ENCODE results near the gene SYTL3. TPM values are rescaled to one million over a fixed set of nuclear protein-coding genes. Genes with fewer than 3 reads are reported as not detected.

SYTL3 gene
- total and polyA plus RNA-seq, 10 of the 15 experiments (the other 5 are each of a cell fraction or from before 2014, with no cell fraction given) = 3.3 to 12.1 (median 6.9) TPM

DNA sequence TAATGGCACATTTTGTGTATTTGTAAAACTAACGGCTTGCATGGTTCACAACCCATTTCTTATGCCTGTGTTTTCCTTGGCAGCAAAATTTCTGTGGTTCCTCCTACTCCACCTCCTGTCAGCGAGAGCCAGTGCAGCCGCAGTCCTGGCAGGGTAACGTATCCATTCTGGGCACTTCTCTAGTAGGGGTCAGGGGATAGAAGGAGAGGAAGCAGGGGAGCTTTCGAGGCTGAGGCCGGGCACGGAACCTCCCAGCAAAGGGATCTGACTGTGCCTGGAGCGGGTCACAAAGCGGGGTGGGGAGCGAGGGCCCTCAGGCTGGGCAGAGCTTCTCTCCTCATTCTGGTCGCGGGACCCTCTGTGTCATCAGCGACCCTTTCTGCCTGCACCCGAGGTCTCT is 58.4 kb downstream of the SYTL3 start:
- Histone ChIP-seq H3K27me3 (replicated peaks in 1 of 2; ENCODE audit: control insufficient read depth in 2 of 2, insufficient read depth in 2 of 2, low read length in 1 of 2) (no peaks in the 10 kb centered on the region), H3K27ac (ENCODE audit: control insufficient read depth, insufficient read depth) (no peak overlapping the region), H3K4me1 (ENCODE audit: control insufficient read depth, insufficient read depth, low read length) (peaks cover 9% of the 10 kb centered on the region), H3K4me2 (ENCODE audit: control insufficient read depth, insufficient read depth) (no peak overlapping the region), H2AFZ (ENCODE audit: control insufficient read depth, low read depth, low read length) (no peak overlapping the region), H3K9me3 (replicated peaks; ENCODE audit: control insufficient read depth, insufficient read depth, low read length) (no peaks in the 10 kb centered on the region), H3K36me3 (ENCODE audit: control insufficient read depth in 2 of 2, insufficient read depth in 2 of 2, low read length in 1 of 2) (no peaks in the 10 kb centered on the region), H3K79me2 (ENCODE audit: control insufficient read depth, insufficient read depth, low read length) (no peaks in the 10 kb centered on the region), H3K9ac (ENCODE audit: control insufficient read depth, insufficient read depth, low read length) (no peak overlapping the region), H4K20me1 (ENCODE audit: control insufficient read depth, insufficient read depth) (no peaks in the 10 kb centered on the region), H3K4me3 (no peak overlapping the region)
- POLR2A ChIA-PET = interaction anchor here (0.7 kb wide), 1 partner anchor 39 kb away, joined by 4 read pairs; no protein-coding TSS in a partner anchor
- 91% methylated on average over 14 of the region's 14 CpGs for WGBS (ENCODE audit: insufficient coverage, insufficient replicate concordance, low lambda C conversion rate, missing lambda C conversion rate)
- DNase-seq (ENCODE audit: low read depth, low spot score) (no peak), ATAC-seq (no peak), FAIRE-seq (no peak)
- in situ Hi-C loops (cut with MboI) = loop anchor here (5.0 to 10.0 kb wide), 3 partner anchors 79 to 427 kb away; no protein-coding TSS in a partner anchor
- CTCF ChIA-PET = interaction anchor here (0.7 to 3.2 kb wide), 10 partner anchors 8 to 494 kb away, joined by 3 to 32 read pairs (median 4); partner anchors contain the start of gene RSPH3
- RAD21 ChIA-PET (ENCODE audit: unreplicated experiment) = interaction anchor here (0.8 to 2.6 kb wide), 7 partner anchors 10 to 301 kb away, joined by 3 to 23 read pairs (median 4); no protein-coding TSS in a partner anchor
- intact Hi-C loops (cut with micrococcal nuclease; ENCODE audit: unreplicated experiment) = loop anchor here (5.0 kb wide), 1 partner anchor 69 kb away; no protein-coding TSS in a partner anchor
- SMC1A ChIA-PET (ENCODE audit: uncharacterized antibody, unreplicated experiment) = interaction anchor here (0.5 to 6.3 kb wide), 7 partner anchors 8 to 265 kb away, joined by 3 to 68 read pairs (median 4); no protein-coding TSS in a partner anchor
- BruUV-seq (replicated peaks) = no TSS peak
- TF ChIP-seq TAF1 (IDR thresholded peaks at IDR 0.05; ENCODE audit: borderline replicate concordance, low read depth, low read length) (no peak), CBX3 (IDR thresholded peaks at IDR 0.05; ENCODE audit: borderline replicate concordance, low read depth) (no peak), NR2F1 (conservative IDR thresholded peaks at IDR 0.05) (no peak), DPF2 (IDR thresholded peaks at IDR 0.05) (no peak), SUZ12 (IDR thresholded peaks at IDR 0.05; ENCODE audit: unreplicated experiment) (no peak)
- TF ChIP-seq, protein P1, sequence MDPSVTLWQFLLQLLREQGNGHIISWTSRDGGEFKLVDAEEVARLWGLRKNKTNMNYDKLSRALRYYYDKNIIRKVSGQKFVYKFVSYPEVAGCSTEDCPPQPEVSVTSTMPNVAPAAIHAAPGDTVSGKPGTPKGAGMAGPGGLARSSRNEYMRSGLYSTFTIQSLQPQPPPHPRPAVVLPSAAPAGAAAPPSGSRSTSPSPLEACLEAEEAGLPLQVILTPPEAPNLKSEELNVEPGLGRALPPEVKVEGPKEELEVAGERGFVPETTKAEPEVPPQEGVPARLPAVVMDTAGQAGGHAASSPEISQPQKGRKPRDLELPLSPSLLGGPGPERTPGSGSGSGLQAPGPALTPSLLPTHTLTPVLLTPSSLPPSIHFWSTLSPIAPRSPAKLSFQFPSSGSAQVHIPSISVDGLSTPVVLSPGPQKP (IDR thresholded peaks at IDR 0.05; ENCODE audit: low read depth, low read length) = no peak
- TF ChIP-seq, protein P2, sequence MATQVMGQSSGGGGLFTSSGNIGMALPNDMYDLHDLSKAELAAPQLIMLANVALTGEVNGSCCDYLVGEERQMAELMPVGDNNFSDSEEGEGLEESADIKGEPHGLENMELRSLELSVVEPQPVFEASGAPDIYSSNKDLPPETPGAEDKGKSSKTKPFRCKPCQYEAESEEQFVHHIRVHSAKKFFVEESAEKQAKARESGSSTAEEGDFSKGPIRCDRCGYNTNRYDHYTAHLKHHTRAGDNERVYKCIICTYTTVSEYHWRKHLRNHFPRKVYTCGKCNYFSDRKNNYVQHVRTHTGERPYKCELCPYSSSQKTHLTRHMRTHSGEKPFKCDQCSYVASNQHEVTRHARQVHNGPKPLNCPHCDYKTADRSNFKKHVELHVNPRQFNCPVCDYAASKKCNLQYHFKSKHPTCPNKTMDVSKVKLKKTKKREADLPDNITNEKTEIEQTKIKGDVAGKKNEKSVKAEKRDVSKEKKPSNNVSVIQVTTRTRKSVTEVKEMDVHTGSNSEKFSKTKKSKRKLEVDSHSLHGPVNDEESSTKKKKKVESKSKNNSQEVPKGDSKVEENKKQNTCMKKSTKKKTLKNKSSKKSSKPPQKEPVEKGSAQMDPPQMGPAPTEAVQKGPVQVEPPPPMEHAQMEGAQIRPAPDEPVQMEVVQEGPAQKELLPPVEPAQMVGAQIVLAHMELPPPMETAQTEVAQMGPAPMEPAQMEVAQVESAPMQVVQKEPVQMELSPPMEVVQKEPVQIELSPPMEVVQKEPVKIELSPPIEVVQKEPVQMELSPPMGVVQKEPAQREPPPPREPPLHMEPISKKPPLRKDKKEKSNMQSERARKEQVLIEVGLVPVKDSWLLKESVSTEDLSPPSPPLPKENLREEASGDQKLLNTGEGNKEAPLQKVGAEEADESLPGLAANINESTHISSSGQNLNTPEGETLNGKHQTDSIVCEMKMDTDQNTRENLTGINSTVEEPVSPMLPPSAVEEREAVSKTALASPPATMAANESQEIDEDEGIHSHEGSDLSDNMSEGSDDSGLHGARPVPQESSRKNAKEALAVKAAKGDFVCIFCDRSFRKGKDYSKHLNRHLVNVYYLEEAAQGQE (IDR thresholded peaks at IDR 0.05; ENCODE audit: low read depth, low read length) = no peak

All from GM12878 (cell line).